Raji (cell line): ENCODE results near the gene ARNT2.

Experiments used
- POLR2A ChIP-seq: IDR thresholded peaks from 2 replicates; pipeline ENCODE4 v1.6.1; 2011; ENCODE audit warnings: low read depth, low read length, control low read depth; ENCODE audit not compliant: insufficient read depth

Gene ARNT2

GRCh38 chr15:80557441-80558234 lies 153.5 kb downstream of the ARNT2 start:
- no peak for TF ChIP-seq POLR2A

- no peak for TF ChIP-seq POLR2A
Measured at GRCh38 chr15:80558631-80559319, 154.6 kb downstream of the ARNT2 start.

- TF ChIP-seq POLR2A = no peak
Measured at GRCh38 chr15:80559320-80559693, 155.1 kb downstream of the ARNT2 start.

- TF ChIP-seq POLR2A = no peak
Measured at GRCh38 chr15:80559761-80560160, 155.6 kb downstream of the ARNT2 start.

GRCh38 chr15:80560601-80561400 lies 156.6 kb downstream of the ARNT2 start:
- TF ChIP-seq POLR2A = no peak

GRCh38 chr15:80561500-80561899 lies 157.3 kb downstream of the ARNT2 start:
- no peak for TF ChIP-seq POLR2A

GRCh38 chr15:80562033-80562432 lies 157.9 kb downstream of the ARNT2 start:
- TF ChIP-seq POLR2A = no peak

- no peak for TF ChIP-seq POLR2A
Measured at GRCh38 chr15:80562846-80563245, 158.7 kb downstream of the ARNT2 start.

- no peak for TF ChIP-seq POLR2A
Measured at GRCh38 chr15:80563372-80563997, 159.3 kb downstream of the ARNT2 start.

GRCh38 chr15:80564056-80564455 lies 159.9 kb downstream of the ARNT2 start:
- no peak for TF ChIP-seq POLR2A

- TF ChIP-seq POLR2A = no peak
Measured at GRCh38 chr15:80565398-80565797, 161.2 kb downstream of the ARNT2 start.

GRCh38 chr15:80565988-80566387 lies 161.8 kb downstream of the ARNT2 start:
- TF ChIP-seq POLR2A = no peak

GRCh38 chr15:80567721-80568157 lies 163.6 kb downstream of the ARNT2 start:
- no peak for TF ChIP-seq POLR2A

GRCh38 chr15:80568298-80568697 lies 164.1 kb downstream of the ARNT2 start:
- no peak for TF ChIP-seq POLR2A

GRCh38 chr15:80568876-80569605 lies 164.9 kb downstream of the ARNT2 start:
- TF ChIP-seq POLR2A = no peak

- no peak for TF ChIP-seq POLR2A
Measured at GRCh38 chr15:80569656-80570055, 165.5 kb downstream of the ARNT2 start.
